Hypothalamus (tissue), 51 donors: ENCODE measurements around the gene PROX1.
"Not testable (repeated sequence)": the region's sequence is repeated elsewhere in the genome, so short reads cannot be mapped to it uniquely, and the experiment has no call there.

Source experiments
- DNase-seq, 51 donors: peaks; one replicate each; lab custom pipeline; 2025; lab: John Stamatoyannopoulos, UW

PROX1 gene

GRCh38 chr1:214066936-214067335 is 79.2 kb downstream of the PROX1 start:
- DNase-seq: no peak

- no peak for DNase-seq
These were observed 79.6 kb downstream of the PROX1 start for GRCh38 chr1:214067397-214067796.

- no peak for DNase-seq
These were observed 80.3 kb downstream of the PROX1 start for GRCh38 chr1:214067853-214068703.

GRCh38 chr1:214068979-214069378 is 81.2 kb downstream of the PROX1 start:
- no peak for DNase-seq

- no peak for DNase-seq
These were observed 83.7 kb downstream of the PROX1 start for GRCh38 chr1:214071469-214071868.

GRCh38 chr1:214072426-214073157 is 84.8 kb downstream of the PROX1 start:
- no peak for DNase-seq

- no peak for DNase-seq
These were observed 86.7 kb downstream of the PROX1 start for GRCh38 chr1:214074477-214074876.

GRCh38 chr1:214075305-214075998 is 87.7 kb downstream of the PROX1 start:
- no peak for DNase-seq

GRCh38 chr1:214075999-214076707 is 88.4 kb downstream of the PROX1 start:
- DNase-seq: no peak

- DNase-seq: peak in 2 of 51 donors; percentile 2 to 10
These were observed 88.9 kb downstream of the PROX1 start for GRCh38 chr1:214076708-214077065.

- DNase-seq: no peak
These were observed 91.2 kb downstream of the PROX1 start for GRCh38 chr1:214078950-214079349.

GRCh38 chr1:214085325-214085724 is 97.6 kb downstream of the PROX1 start:
- no peak for DNase-seq

- no peak for DNase-seq
These were observed 99.2 kb downstream of the PROX1 start for GRCh38 chr1:214086945-214087344.

GRCh38 chr1:214089003-214089402 is 101.2 kb downstream of the PROX1 start:
- not testable (repeated sequence) for DNase-seq
